ENCODE results near the gene RERE. TPM values are rescaled to one million over a fixed set of nuclear protein-coding genes. Genes with fewer than 3 reads are reported as not detected.

Gene RERE
- total RNA-seq, 1 donor: 55.0 TPM

GRCh38 chr1:8334106-8334851 is 483.2 kb downstream of the RERE start:
- Histone ChIP-seq H3K36me3 (ENCODE audit: insufficient read depth, low read length) (no peaks in the 10 kb centered on the region), H3K4me2 (ENCODE audit: insufficient read depth, low read length) (no peak overlapping the region), H3K4me1 (ENCODE audit: insufficient read depth, low read length) (no peaks in the 10 kb centered on the region), H3K27ac (ENCODE audit: low read depth, low read length) (no peak overlapping the region), H3K9me3 (ENCODE audit: low read depth, low read length) (no peaks in the 10 kb centered on the region), H3K4me3 (ENCODE audit: insufficient read depth, low read length) (no peak overlapping the region), H2AFZ (ENCODE audit: low read length) (no peak overlapping the region), H3K27me3 (ENCODE audit: insufficient read depth, low read length) (no peaks in the 10 kb centered on the region), H4K20me1 (ENCODE audit: insufficient read depth, low read length) (no peaks in the 10 kb centered on the region), H3K79me2 (ENCODE audit: insufficient read depth, low read length) (no peaks in the 10 kb centered on the region)
- no peak for TF ChIP-seq CTCF (IDR thresholded peaks at IDR 0.05; ENCODE audit: extremely low read depth, low read depth, low read length)
- peak; percentile 43 for DNase-seq (ENCODE audit: insufficient read length, low spot score, missing footprints)

- no peaks in the 10 kb centered on the region for H3K4me1 ChIP-seq (ENCODE audit: insufficient read depth, low read length)
- no peak overlapping the region for H3K27ac ChIP-seq (ENCODE audit: low read depth, low read length)
- no peak overlapping the region for H3K4me3 ChIP-seq (ENCODE audit: insufficient read depth, low read length)
- H3K27me3 ChIP-seq (ENCODE audit: insufficient read depth, low read length): no peaks in the 10 kb centered on the region
- H3K9me3 ChIP-seq (ENCODE audit: low read depth, low read length): no peaks in the 10 kb centered on the region
- H3K79me2 ChIP-seq (ENCODE audit: insufficient read depth, low read length): no peaks in the 10 kb centered on the region
- H3K36me3 ChIP-seq (ENCODE audit: insufficient read depth, low read length): no peaks in the 10 kb centered on the region
- no peak for TF ChIP-seq CTCF (IDR thresholded peaks at IDR 0.05; ENCODE audit: extremely low read depth, low read depth, low read length)
- no peak overlapping the region for H3K4me2 ChIP-seq (ENCODE audit: insufficient read depth, low read length)
- peak; percentile 67 for DNase-seq (ENCODE audit: insufficient read length, low spot score, missing footprints)
- no peak overlapping the region for H2AFZ ChIP-seq (ENCODE audit: low read length)
- H4K20me1 ChIP-seq (ENCODE audit: insufficient read depth, low read length): no peaks in the 10 kb centered on the region
Observed at GRCh38 chr1:8333246-8333987, 484.0 kb downstream of the RERE start.

GRCh38 chr1:8332806-8333205 is 484.6 kb downstream of the RERE start:
- Histone ChIP-seq H3K4me1 (ENCODE audit: insufficient read depth, low read length) (no peaks in the 10 kb centered on the region), H3K4me3 (ENCODE audit: insufficient read depth, low read length) (no peak overlapping the region), H3K36me3 (ENCODE audit: insufficient read depth, low read length) (no peaks in the 10 kb centered on the region), H2AFZ (ENCODE audit: low read length) (no peak overlapping the region), H3K27me3 (ENCODE audit: insufficient read depth, low read length) (no peaks in the 10 kb centered on the region), H3K27ac (ENCODE audit: low read depth, low read length) (no peak overlapping the region), H4K20me1 (ENCODE audit: insufficient read depth, low read length) (no peaks in the 10 kb centered on the region), H3K79me2 (ENCODE audit: insufficient read depth, low read length) (no peaks in the 10 kb centered on the region), H3K4me2 (ENCODE audit: insufficient read depth, low read length) (no peak overlapping the region), H3K9me3 (ENCODE audit: low read depth, low read length) (no peaks in the 10 kb centered on the region)
- no peak for DNase-seq (ENCODE audit: insufficient read length, low spot score, missing footprints)
- TF ChIP-seq CTCF (IDR thresholded peaks at IDR 0.05; ENCODE audit: extremely low read depth, low read depth, low read length): no peak

Data from osteoblast (primary cell).